NK-92 (cell line): Measurements from ENCODE around the gene TAF4.
"Not testable (repeated sequence)": the region's sequence is repeated elsewhere in the genome, so short reads cannot be mapped to it uniquely, and the experiment has no call there.

Source experiments
- DNase-seq: peaks from one replicate; lab custom pipeline; 2025; ENCODE audit not compliant: unreplicated experiment; lab: John Stamatoyannopoulos, UW

Gene TAF4

DNA sequence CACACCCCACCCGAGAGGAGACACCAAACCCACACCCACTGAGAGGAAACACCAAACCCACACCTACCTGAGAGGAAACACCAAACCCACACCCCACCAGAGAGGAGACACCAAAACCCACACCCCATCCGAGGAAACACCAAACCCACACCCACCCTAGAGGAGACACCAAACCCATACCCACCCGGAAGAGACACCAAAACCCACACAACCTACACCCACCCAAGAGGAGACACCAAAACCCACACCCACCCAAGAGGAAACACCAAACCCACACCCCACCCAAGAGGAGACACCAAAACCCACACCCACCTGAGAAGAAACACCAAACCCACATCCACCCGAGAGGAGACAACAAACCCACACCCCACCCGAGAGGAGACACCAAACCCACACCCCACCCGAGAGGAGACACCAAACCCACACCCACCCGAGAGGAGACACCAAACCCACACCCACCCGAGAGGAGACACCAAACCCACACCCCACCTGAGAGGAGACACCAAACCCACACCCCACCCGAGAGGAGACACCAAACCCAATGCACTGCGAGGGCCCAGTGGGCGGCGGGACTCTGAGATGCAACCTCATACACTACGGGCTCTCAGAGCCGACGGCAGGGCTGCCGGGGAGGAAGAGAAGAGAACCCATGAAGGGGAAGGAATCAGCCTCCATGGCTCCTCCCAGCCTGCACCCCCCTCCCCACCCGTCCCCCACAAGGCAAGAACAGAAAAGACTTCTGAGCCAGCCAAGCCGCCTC, 83.3 kb downstream of the TAF4 start:
- DNase-seq: no peak

DNA sequence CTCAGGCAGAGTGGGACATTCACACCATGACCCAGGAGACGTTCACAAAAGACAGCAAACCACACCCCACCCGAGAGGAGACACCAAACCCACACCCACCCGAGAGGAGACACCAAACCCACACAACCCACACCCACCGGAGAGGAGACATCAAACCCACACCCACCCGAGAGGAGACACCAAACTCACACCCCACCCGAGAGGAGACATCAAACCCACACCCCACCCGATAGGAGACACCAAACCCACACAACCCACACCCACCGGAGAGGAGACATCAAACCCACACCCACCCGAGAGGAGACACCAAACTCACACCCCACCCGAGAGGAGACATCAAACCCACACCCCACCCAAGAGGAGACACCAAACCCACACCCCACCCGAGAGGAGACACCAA, 84.0 kb downstream of the TAF4 start:
- DNase-seq: not testable (repeated sequence)

DNA sequence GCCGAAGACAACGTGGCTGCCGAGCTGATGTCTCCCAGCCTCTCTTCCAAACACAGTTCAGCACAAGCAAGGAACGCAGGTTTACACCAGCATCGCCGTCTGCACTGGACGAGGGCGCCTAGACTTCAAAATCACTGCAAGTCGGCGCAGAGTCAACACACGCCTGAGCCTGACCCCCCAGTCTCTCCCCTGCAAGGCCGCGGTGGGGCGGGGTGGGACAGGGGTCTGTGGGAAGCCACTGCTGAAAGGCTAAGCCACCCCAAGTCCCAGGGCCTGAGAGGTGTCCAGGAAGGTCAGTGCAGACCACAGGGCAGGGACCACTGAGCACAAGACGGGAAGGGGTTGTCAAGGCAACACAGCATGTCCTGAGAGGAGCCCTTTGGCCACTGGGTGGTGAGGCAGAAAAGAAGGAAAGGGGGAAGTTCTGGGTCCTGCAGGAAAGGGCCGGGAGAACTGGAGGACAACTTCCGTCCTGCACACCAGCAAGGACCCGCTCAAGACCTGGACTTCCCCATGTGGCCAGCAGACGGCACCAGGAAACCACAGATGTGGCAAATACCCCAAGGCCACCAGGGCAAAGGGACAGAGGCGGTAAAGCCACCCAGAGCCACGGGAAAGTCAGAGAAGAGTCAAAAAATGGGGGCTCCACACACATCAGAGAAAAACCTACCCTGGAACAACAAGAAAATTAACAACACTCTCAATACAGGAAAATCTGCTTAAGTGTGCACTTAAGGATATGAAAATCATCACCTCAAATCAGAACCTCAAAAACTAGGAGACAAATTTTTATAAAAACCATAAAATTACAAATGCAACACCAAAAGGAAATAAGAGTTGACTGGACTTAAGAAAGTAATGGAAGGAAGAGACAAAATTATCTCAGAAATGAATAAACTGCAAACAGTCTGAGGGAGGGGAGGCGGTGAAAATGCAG, 84.8 kb downstream of the TAF4 start:
- no peak for DNase-seq

DNA sequence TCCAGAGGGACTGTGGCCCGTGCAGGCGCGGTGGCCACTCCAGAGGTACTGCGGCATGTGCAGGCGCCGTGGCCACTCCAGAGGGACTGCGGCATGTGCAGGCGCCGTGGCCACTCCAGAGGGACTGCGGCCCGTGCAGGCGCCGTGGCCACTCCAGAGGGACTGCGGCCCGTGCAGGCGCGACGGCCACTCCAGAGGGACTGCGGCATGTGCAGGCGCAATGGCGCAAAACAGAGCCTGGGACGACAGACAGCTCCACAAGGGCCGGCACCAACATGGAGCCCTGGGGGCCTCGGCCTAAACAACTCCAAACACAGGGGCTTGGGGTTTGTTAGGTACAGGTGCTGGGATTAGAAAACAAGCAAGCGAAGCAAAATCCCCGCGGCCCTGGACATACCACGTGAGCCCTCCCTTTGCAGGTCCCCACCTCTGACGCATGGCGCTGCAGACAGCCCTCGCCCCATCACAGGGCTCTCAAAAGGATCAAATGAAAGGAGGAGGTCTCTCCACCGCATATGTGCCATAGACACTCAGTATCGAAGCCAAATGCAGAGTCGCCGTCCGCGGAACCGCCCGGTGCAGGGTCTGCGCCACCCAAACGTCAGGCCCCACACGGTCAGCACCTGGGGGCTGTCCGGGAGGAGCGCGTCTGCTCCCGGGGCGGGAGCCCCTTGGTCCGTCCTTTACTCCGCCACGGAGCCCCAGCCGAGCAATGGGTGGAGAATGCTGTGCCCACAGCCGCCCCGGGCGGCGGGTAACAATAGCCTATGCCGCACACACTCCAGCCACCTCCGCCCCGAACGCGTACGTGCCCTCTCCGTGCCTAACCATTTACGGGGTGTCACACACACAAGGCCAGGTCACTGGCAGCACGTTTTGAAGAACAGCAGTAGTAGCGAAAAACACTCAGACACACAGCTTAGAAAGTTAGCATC, 85.7 kb downstream of the TAF4 start:
- DNase-seq: no peak

DNA sequence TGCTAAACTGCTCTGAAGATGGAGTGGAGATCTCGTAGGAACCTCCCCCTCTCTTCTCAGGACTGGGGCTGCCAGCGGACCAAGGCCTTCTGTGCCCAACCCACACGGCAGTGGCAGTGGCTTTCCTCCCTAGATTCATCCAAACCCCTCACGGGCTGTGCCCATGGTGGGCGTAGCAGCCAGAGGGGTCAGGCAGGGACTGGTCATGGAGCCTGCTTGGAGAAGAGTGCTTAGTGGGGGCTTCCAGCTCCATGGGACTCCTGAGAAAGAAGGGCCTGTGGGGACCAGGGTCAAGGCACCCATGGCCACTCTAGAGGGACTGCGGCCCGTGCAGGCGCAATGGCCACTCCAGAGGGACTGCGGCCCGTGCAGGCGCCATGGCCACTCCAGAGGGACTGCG, 86.6 kb downstream of the TAF4 start:
- no peak for DNase-seq

DNA sequence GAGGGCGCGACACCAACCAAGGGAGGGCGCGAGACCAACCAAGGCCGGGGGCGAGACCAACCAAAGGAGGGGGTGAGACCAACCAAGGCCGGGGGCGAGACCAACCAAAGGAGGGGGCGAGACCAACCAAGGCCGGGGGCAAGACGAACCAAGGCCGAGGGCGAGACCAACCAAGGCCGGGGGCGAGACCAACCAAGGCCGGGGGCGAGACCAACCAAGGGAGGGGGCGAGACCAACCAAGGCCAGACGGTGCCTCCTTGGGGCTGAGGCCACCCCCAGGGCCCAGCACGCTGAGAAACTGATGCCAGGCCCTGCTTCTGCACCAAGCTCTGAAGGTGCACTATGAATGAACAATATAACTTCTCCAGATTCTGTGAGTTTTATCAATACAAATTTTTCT, 87.2 kb downstream of the TAF4 start:
- DNase-seq: no peak

DNA sequence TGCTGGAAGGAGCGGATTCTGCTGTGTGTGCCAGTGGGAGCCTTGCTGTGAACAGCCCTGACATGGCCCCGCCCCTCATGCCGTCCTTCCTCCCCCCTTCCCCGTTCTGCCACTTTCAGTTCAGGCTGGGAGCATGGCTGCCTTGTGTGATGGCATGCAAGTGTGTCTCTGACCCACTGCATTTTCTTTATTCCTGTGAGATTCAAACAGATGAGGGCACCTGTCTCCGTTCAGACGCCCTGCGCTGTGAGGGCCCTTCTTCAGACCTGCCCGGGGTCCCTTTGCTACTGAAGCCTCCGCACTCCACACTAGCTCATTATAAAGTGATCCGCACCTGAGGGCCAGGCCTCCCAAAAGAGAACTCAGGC, 88.3 kb downstream of the TAF4 start:
- no peak for DNase-seq

DNA sequence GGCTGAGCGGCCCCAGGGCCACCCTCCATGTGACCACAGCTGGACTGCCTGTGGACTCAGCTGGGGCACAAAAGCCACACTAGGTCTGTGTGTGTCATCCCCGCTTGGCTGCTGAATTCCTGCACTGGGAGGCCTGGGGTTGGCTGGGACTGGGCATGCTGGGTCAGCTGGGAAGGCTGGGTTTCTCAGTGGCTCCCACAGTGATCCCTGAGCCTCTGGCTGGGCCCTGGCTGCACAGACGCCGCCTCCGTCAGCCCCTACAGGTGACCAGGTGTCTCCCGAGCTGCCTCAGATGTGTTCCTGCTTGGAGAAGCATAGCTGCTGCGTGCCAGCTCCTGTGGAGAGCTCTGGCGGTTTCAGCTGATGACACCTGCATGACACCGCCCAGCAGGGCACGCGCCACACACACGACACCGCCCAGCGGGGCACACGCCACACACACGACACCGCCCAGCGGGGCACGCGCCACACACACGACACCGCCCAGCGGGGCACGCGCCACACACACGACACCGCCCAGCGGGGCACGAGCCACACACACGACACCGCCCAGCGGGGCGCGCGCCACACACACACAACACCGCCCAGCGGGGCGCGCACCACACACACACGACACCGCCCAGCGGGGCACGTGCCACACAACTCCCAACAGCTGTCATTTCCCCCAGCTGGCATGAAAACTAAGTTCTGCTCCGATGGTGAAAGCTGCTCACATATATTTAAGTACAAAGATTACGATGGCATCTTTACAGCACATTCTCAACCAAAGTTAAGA, 88.8 kb downstream of the TAF4 start:
- DNase-seq: no peak

DNA sequence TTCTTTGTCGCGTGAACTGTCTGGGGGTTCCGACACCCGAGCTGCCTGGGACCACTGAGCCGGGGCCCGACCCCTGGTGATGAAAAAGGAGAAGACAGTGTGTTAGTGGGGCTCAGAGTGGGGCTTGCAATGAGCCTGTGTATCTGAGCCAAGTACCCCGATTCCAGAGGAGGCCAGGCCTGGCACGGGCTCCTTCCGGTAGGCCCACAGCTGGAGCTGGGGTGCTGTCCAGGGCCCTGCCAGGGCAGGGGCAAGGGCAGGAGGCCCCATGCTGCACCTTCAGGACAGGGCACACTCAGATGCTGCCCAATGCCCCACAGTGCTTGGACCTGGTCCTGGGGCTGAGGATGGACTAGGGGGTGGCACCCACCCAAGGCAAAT, 89.4 kb downstream of the TAF4 start:
- no peak for DNase-seq

DNA sequence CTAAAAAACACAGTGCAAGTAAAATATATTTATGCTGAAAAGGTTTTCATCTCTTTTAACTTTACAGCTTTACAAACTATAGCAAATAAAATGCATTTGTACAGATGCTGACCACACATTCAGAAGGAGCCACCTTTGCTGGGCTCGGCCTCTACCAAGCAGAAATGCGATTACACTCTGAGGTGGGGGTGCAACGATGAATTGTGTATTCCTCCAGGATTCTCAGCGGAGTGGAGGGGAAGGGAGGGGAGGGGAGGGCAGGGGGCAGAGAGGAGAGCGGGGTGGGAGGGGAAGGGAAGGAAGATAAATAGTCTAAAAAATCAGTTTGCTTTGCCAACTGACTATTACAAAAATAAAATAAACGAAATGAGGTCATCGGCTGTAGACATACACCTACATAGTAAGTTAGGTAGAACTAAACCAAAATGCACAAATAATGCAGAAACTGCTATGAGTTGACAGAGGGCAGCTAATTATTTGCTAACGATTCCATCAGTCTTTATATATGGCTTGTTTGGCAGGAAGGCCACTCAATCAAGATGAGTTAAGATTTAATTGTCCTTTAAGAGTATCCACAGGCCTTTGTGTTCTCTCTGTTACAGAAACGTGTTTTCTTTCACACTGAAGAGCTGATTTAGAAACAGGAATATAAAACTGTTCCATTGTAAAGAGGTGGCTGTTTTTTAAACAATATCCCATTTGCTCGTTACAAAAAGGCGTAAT, 90.1 kb downstream of the TAF4 start:
- DNase-seq: no peak

DNA sequence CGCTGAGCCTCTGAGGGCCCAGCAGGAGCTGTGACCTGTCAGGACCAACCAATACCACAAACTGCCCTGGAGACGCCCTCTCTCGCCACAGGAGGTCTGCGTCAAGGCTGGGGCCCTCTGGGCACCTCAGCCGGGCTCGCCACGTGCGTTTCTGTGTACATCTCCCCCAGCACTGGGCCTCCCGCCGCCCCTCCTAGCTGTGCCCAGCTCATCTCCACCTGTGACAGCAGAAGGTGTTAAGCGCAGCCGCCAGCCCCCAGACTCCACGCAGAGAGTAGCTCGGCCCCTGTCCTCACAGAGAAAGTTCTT, 91.4 kb downstream of the TAF4 start:
- no peak for DNase-seq

DNA sequence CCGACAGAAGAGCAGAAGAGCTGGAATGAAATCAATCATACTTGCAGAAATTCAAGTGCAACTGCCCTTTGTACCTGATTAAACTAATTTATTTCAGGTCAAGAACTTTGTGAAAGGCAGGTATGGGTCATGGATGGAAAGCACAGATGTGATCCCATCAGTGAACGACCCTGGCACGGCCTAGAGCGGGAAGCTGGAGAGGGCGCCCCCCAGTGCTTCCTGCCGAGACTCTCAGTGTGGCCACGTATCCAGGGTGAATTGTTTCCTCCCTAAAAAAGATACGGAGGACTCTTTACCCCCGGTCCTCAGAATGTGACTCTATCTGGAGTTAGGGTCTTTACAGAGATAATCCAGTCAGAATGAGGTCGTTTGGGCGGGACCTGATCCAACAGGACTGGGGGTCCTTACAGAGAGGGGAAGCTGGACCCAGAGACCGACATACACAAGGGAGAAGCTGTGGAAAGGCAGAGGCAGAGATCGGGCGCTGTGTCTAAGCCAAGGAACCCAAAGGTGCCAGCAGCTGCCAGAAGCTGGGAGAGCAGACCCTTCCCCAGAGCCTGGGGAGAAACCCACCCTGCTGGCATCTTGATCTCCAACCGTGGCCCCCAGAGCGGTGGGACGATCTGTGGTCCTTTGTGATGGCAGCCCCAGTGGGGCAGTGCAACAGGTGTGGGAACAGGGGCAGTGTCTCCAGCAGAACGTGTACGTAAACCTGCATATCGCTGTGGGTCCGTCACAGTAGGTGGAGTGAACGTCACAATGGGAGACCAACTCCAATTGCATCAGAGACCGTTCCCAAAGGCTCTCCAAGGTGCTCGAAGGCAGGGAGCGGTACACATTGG, 91.9 kb downstream of the TAF4 start:
- no peak for DNase-seq

DNA sequence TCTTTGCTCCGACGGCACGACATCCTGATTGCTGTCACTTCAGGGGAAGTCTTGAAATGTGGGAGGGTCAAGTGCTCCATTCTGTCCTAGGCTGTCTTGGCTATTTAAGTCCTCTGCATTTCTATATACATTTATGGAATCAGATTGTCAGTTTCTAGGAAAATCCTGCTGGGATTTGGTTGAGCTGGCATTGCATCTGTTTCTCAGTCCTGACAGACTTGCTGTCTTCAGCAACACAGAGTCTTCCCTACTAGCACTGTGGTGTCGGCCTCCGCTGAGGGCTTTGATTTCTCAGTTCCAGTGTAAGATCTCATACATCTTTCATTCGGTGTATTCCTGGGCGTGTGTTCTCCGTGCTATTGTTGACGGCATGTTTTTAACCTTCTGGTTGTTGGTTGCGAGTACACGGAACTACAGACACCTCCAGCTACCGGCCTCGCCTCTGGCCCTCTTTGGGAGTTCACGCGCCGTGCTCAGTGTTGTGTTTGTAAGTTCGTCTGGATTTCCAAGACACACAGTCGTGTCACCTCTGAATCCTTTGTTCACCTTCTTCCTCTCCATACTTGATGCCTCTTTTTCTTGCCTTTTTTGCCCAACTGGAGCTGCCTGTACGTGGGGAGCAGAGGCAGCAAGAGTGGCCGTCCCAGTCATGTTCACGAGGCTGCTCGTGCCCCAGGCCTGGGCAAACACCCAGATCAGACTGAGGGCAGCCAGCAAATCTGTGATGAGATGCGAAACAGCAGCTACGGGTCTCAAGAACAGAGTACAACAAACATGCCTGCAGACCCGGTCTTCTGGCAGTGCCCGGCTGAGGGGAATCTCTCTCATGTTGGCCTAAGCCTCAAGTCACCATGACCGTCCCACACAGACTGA, 92.8 kb downstream of the TAF4 start:
- no peak for DNase-seq

DNA sequence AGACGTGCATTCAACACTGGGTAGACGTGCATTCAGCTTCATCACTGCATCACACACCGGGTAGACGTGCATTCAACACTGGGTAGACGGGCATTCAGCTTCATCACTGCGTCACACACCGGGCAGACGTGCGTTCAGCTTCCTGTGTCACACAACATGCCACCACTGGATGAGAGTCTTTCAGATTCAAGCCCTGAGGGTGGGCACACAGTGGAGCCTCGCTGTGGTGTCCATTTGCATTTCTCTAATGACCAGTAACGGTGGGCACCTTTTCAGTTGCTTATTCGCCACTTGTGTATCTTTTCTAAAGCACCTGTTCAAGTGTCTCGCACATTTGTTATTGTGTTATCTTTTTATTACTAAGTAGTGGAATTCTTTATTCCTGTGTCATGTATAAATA, 94.1 kb downstream of the TAF4 start:
- DNase-seq: not testable (repeated sequence)

DNA sequence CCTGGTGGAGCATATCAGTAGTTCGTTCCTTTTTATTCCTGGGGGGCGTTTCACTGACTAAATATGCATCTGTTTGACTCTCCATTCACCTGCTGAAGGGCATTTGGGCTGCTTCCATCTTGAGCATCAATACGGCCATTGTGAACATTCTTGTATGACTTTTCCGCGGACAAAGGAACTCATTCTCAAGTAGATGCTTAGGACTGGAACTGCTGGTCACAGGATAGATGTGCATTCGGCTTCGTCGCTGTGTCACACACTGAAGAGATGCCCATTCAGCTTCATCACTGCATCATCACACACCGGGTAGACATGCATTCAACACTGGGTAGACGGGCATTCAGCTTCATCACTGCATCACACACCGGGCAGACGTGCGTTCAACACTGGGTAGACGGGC, 95.3 kb downstream of the TAF4 start:
- no peak for DNase-seq

DNA sequence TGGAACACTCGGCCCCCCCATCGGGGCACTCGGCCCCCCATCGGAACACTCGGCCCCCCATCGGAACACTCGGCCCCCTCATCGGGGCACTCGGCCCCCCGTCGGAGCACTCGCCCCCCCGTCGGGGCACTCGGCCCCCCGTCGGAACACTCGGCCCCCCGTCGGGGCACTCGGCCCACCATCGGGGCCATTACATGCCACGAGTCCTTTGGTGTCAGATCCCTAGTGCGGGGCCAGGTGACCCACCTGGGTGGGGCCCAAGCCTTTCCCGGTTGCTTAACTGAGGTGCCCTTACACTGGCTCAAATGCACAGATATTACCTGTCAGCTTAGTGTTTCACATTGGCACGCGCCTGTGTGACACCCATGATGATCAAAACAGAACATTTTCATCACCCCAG, 95.9 kb downstream of the TAF4 start:
- no peak for DNase-seq

DNA sequence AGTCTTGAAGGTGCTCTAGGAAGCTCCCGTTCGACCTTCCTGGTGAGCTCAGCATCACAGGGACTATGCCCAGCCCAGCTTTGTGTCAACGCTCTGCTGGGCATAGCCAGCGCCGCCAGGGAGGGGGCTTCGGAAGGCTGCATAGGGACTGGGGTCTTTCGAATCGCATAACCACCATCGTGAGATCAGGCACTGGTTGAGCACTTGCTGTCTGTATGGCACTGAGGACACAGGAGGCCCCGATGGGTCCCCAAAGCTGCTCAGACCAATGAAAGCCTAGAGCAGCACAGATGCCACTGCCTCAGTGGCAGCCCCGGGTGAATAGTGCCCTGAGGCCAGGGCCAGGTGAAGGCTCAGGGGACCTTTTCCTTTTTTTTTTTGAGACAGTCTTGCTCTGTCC, 96.7 kb downstream of the TAF4 start:
- no peak for DNase-seq
